ENCODE data around the gene MTHFD1L. TPM values are rescaled to one million over a fixed set of nuclear protein-coding genes. Genes with fewer than 3 reads are reported as not detected.
A peak's percentile ranks its signal among the peaks of the same experiment; 100 is the strongest.

MTHFD1L gene
- polyA plus RNA-seq, 3 donors, result 0.25 to 1.3 (median 0.39) TPM

DNA sequence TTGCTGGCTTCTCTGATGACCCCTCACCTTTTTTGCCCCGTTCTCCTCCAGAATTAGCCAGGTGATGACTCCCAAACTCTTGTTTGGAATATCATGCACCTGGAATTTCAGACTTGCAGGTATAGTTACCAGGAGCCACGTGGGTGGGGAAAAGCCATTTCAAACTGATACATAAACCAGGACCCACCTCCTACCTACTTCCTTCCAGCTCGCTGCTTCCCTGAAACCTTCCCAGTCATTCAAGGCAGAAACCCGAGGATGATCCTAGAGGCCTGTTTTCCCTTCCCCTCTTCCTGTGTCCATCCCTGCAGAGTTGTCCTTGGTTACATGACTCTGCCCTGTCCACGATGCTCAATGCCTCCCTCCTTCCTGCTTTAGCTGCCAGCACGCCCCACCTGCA is 101.9 kb downstream of the MTHFD1L start:
- Mint-ChIP-seq H3K27me3 (ENCODE audit: low read depth in 3 of 3) (no peaks in the 10 kb centered on the region), H3K36me3 (peaks cover 2 to 9% of the 10 kb centered on the region in 2 donors), H3K9me3 (no peaks in the 10 kb centered on the region), H3K27ac (peak overlapping the region in 1 of 7 donors; percentile 0), H3K4me1 (peaks cover 4% of the 10 kb centered on the region), H3K4me3 (no peak overlapping the region)
- H3K4me1 ChIP-seq (ENCODE audit: control insufficient read depth in 1 of 2, insufficient read depth in 2 of 2, low read length in 2 of 2), result no peaks in the 10 kb centered on the region
- H3K27ac ChIP-seq (ENCODE audit: low read depth in 1 of 2, low read length in 2 of 2), result no peak overlapping the region
- no peak overlapping the region for H3K4me3 ChIP-seq (replicated peaks in 1 of 3; ENCODE audit: low read depth in 2 of 3, low read length in 3 of 3)
- no peaks in the 10 kb centered on the region for H3K36me3 ChIP-seq (replicated peaks in 1 of 2; ENCODE audit: control insufficient read depth in 1 of 2, insufficient read depth in 2 of 2, low read length in 2 of 2)
- TF ChIP-seq, protein P1, sequence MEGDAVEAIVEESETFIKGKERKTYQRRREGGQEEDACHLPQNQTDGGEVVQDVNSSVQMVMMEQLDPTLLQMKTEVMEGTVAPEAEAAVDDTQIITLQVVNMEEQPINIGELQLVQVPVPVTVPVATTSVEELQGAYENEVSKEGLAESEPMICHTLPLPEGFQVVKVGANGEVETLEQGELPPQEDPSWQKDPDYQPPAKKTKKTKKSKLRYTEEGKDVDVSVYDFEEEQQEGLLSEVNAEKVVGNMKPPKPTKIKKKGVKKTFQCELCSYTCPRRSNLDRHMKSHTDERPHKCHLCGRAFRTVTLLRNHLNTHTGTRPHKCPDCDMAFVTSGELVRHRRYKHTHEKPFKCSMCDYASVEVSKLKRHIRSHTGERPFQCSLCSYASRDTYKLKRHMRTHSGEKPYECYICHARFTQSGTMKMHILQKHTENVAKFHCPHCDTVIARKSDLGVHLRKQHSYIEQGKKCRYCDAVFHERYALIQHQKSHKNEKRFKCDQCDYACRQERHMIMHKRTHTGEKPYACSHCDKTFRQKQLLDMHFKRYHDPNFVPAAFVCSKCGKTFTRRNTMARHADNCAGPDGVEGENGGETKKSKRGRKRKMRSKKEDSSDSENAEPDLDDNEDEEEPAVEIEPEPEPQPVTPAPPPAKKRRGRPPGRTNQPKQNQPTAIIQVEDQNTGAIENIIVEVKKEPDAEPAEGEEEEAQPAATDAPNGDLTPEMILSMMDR (IDR thresholded peaks at IDR 0.05), result no peak
- no peak for DNase-seq
- H3K27me3 ChIP-seq (ENCODE audit: control insufficient read depth in 2 of 2, insufficient read depth in 2 of 2, low read length in 2 of 2), result no peaks in the 10 kb centered on the region
- no peaks in the 10 kb centered on the region for H4K20me1 ChIP-seq (ENCODE audit: insufficient read depth, low read length)
- H3K9me3 ChIP-seq (replicated peaks in 1 of 2; ENCODE audit: control insufficient read depth in 1 of 2, insufficient read depth in 1 of 2, low read length in 2 of 2), result no peaks in the 10 kb centered on the region
- intact Hi-C loops (cut with micrococcal nuclease), result no loop called here
- WGBS (ENCODE audit: insufficient coverage), result 92% methylated on average over 6 of the region's 6 CpGs
- no peak overlapping the region for H3K4me2 ChIP-seq (replicated peaks; ENCODE audit: extremely low read depth, low read length, poor library complexity, severe bottlenecking)
- H3K79me2 ChIP-seq (ENCODE audit: insufficient read depth, low read length), result no peaks in the 10 kb centered on the region
- no peak overlapping the region for H2AFZ ChIP-seq (ENCODE audit: insufficient read depth, low read depth, low read length, poor library complexity, severe bottlenecking)
- H3K9ac ChIP-seq (ENCODE audit: insufficient read depth, low read length, poor library complexity, severe bottlenecking), result no peak overlapping the region

DNA sequence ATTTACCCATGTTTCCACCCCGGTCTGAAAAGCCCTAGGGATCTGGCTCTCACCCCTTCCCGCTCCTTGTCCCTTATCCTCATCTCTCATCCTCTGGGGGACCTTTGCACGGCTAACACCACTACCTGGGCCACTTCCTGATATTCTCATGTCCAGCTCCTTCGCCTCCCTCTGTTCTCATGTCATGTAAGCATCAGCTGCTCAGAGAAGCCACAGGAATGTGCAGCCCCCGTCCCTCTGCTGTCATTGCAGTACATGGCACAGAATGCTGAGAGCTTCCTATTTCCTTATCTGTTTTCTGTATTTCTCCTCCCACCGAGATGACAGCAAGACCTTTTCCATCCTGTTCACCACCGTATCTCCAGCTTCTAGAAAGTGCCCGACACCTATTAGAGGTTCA is 102.4 kb downstream of the MTHFD1L start:
- no peak overlapping the region for H3K4me2 ChIP-seq (replicated peaks; ENCODE audit: extremely low read depth, low read length, poor library complexity, severe bottlenecking)
- no peak overlapping the region for H3K27ac ChIP-seq (ENCODE audit: low read depth in 1 of 2, low read length in 2 of 2)
- no peak overlapping the region for H3K9ac ChIP-seq (ENCODE audit: insufficient read depth, low read length, poor library complexity, severe bottlenecking)
- peak overlapping the region in 4 of 7 donors; percentile 0 to 61 (median 24) for H3K27ac Mint-ChIP-seq
- H3K9me3 ChIP-seq (replicated peaks in 1 of 2; ENCODE audit: control insufficient read depth in 1 of 2, insufficient read depth in 1 of 2, low read length in 2 of 2), result no peaks in the 10 kb centered on the region
- H3K79me2 ChIP-seq (ENCODE audit: insufficient read depth, low read length), result no peaks in the 10 kb centered on the region
- H3K36me3 ChIP-seq (replicated peaks in 1 of 2; ENCODE audit: control insufficient read depth in 1 of 2, insufficient read depth in 2 of 2, low read length in 2 of 2), result peaks cover 0 to 4% of the 10 kb centered on the region in 2 donors
- H3K9me3 Mint-ChIP-seq, result no peaks in the 10 kb centered on the region
- no peak overlapping the region for H2AFZ ChIP-seq (ENCODE audit: insufficient read depth, low read depth, low read length, poor library complexity, severe bottlenecking)
- no peaks in the 10 kb centered on the region for H4K20me1 ChIP-seq (ENCODE audit: insufficient read depth, low read length)
- DNase-seq, result no peak
- H3K4me1 Mint-ChIP-seq, result peaks cover 4% of the 10 kb centered on the region
- 91% methylated on average over 5 of the region's 8 CpGs for WGBS (ENCODE audit: insufficient coverage)
- no peak overlapping the region for H3K4me3 ChIP-seq (replicated peaks in 1 of 3; ENCODE audit: low read depth in 2 of 3, low read length in 3 of 3)
- TF ChIP-seq, protein P1 (IDR thresholded peaks at IDR 0.05), result no peak
- H3K36me3 Mint-ChIP-seq, result peaks cover 2 to 9% of the 10 kb centered on the region in 2 donors
- no peaks in the 10 kb centered on the region for H3K4me1 ChIP-seq (ENCODE audit: control insufficient read depth in 1 of 2, insufficient read depth in 2 of 2, low read length in 2 of 2)
- no peak overlapping the region for H3K4me3 Mint-ChIP-seq
- H3K27me3 ChIP-seq (ENCODE audit: control insufficient read depth in 2 of 2, insufficient read depth in 2 of 2, low read length in 2 of 2), result no peaks in the 10 kb centered on the region
- no peaks in the 10 kb centered on the region for H3K27me3 Mint-ChIP-seq (ENCODE audit: low read depth in 3 of 3)
- intact Hi-C loops (cut with micrococcal nuclease), result no loop called here

Measured in CD14-positive monocyte (primary cell).